Measurements from ENCODE around the gene FOCAD. TPM values are rescaled to one million over a fixed set of nuclear protein-coding genes. Genes with fewer than 3 reads are reported as not detected.

FOCAD gene
- total RNA-seq, 1 donor from 2014 or later, result 30.0 TPM

DNA sequence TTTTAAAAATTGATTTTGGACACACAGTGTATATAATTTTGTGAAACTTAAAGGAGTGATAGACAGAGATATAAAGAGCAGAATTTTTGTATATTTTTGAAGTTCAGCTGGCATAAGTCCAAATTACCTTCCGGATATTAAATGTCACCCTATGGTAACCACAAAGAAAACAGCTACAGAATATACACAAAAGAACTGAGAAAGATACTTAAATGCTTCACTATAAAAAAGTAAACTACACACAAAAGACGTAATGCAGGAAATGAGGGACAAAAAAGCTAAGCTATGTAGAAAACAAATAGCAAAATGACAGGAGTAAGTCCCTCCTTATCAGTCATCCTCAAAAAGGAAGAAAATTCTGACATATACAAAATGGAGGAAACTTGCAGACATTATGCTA lies 318.0 kb downstream of the FOCAD start:
- TF ChIP-seq, protein P1, sequence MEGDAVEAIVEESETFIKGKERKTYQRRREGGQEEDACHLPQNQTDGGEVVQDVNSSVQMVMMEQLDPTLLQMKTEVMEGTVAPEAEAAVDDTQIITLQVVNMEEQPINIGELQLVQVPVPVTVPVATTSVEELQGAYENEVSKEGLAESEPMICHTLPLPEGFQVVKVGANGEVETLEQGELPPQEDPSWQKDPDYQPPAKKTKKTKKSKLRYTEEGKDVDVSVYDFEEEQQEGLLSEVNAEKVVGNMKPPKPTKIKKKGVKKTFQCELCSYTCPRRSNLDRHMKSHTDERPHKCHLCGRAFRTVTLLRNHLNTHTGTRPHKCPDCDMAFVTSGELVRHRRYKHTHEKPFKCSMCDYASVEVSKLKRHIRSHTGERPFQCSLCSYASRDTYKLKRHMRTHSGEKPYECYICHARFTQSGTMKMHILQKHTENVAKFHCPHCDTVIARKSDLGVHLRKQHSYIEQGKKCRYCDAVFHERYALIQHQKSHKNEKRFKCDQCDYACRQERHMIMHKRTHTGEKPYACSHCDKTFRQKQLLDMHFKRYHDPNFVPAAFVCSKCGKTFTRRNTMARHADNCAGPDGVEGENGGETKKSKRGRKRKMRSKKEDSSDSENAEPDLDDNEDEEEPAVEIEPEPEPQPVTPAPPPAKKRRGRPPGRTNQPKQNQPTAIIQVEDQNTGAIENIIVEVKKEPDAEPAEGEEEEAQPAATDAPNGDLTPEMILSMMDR (conservative IDR thresholded peaks at IDR 0.05; ENCODE audit: low read depth, low read length), result no peak
- H3K4me3 ChIP-seq (ENCODE audit: low read depth, low read length), result no peak overlapping the region
- no peak for DNase-seq (ENCODE audit: low read depth)

DNA sequence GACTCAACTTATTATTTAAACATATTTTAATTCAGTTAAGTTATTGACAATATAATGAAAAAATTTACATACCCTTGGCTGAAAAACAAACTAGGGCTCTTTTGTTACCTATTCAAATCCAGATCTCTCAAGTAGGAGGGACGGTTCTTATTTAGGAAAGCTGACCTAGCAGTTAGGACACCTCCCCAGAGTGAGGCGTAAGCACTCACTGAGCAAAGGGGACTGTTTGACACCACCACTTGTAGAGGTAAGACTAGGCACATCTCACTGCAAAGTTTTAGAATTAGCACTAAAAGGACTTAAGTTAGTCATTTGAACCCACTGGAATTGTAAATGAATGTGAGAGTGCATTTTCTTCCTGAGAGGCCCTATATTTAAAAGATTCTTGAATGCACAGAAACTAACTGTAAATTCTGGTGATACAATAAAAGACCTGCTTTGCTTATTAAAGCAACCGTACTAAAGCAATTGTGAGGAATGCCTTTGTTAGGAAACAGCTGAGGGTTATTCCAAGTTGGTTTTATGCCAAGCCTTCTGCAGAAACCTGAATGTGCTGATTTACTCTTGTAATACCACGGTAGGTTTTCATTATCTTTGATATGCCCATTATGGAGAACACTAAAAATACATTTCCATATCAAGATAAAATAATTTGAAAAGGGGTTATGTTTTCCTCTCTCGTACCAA lies 331.2 kb downstream of the FOCAD start:
- DNase-seq (ENCODE audit: low read depth), result no peak
- TF ChIP-seq, protein P1 (conservative IDR thresholded peaks at IDR 0.05; ENCODE audit: low read depth, low read length), result no peak
- H3K4me3 ChIP-seq (ENCODE audit: low read depth, low read length), result no peak overlapping the region

DNA sequence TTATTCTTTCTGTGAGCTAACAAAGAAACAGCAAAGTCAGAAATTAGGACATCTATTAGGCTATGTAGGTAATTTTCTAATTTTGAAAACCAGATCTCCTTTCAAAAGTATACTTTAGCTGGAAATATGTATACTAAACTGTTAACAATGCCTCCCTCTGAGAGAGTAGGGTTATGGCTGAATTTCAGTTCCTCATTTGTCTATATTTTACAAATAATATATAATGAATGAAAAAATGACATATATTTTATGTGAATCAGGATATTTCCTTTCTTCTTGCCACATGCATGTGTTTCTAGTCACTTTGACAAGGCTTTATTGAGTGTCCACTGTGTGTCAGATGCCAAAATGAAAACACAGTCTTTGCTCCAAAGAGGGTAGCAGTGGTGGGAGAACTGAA lies 331.9 kb downstream of the FOCAD start:
- H3K4me3 ChIP-seq (ENCODE audit: low read depth, low read length), result no peak overlapping the region
- DNase-seq (ENCODE audit: low read depth), result no peak
- TF ChIP-seq, protein P1 (conservative IDR thresholded peaks at IDR 0.05; ENCODE audit: low read depth, low read length), result no peak

DNA sequence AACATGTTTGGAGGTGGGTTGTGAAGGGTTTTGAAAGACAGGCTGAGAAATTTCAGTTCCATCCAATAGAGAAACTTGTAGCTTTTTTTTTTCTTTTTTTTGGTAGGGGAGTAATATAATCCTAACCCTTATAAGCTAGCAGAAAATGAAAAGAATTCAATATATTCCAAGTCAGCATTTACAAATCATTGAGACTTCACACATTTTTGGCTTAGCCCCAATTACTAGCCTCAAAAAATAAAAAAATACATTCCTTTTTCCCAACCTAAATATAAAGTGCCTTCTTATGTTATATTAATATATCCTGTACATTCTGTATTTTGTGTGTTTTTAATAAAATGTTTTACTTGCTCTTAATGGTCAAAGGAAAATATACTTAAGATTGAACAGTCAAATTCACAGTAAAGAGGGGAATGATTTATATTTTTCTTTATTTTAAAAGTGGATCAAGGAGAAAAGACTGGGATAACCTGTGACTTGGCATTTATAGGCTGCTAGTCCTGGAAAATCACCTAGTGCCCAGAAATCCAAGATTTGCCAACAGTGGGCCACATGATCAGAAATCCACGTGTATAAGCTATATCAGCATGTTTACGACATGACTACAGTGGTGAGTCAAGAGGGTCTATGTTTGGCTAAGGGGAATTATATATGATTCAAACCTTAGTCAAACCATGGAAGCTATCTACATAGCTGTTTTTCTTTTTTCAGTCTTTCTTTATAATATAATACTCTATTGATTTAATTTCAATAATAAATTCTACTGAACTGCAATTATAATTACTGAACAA lies 332.8 kb downstream of the FOCAD start:
- TF ChIP-seq, protein P1 (conservative IDR thresholded peaks at IDR 0.05; ENCODE audit: low read depth, low read length), result no peak
- H3K4me3 ChIP-seq (ENCODE audit: low read depth, low read length), result no peak overlapping the region
- no peak for DNase-seq (ENCODE audit: low read depth)

DNA sequence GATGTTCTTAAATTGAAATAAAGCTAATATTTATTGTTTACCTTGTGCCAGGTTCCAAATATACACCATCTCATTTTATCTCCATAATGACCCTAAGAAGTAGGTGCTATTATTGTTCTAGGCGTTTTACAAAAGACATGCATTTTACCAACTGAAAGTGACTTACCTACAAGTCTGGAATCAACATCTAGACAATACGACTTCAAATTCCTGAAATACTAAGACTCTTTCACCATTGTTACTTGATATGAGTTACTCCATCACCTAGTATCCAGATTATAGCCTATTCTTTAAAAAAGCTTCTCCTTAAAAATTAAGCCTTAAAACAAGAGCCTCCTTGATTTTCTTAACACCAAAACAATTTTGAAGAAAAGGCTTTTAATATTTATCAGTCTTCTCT lies 334.1 kb downstream of the FOCAD start:
- no peak overlapping the region for H3K4me3 ChIP-seq (ENCODE audit: low read depth, low read length)
- TF ChIP-seq, protein P1 (conservative IDR thresholded peaks at IDR 0.05; ENCODE audit: low read depth, low read length), result no peak
- no peak for DNase-seq (ENCODE audit: low read depth)

DNA sequence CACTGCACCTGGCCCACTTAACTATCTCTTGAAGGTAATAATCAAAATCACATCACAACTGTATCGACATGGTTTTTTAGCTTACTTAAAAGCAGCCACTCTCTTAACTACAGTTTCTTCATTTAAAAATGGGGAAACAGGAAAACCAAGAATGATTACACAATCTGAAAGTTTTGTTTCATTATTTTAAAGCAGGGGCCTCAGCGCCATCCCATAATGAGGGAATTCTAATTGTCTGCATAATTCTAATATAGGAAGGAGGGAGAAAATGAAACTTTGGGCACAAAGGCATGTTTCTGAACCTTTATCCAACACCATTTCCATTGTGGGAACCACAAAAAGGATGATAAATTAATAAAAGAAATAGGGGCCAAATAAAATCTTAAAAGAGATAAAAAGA lies 339.8 kb downstream of the FOCAD start:
- TF ChIP-seq, protein P1 (conservative IDR thresholded peaks at IDR 0.05; ENCODE audit: low read depth, low read length), result no peak
- no peak for DNase-seq (ENCODE audit: low read depth)
- H3K4me3 ChIP-seq (ENCODE audit: low read depth, low read length), result no peak overlapping the region

Data from epithelial cell of proximal tubule (primary cell).